HG02973 (cell line): ENCODE data around the gene ASPHD2.
"Not testable (repeated sequence)": the region's sequence is repeated elsewhere in the genome, so short reads cannot be mapped to it uniquely, and the experiment has no call there.

Experiments used
- ATAC-seq: cut with Tn5 transposase; IDR thresholded peaks from one replicate; pipeline ENCODE4 v1.9.1; 2021; ENCODE audit warnings: moderate library complexity; ENCODE audit not compliant: unreplicated experiment

Gene ASPHD2

DNA sequence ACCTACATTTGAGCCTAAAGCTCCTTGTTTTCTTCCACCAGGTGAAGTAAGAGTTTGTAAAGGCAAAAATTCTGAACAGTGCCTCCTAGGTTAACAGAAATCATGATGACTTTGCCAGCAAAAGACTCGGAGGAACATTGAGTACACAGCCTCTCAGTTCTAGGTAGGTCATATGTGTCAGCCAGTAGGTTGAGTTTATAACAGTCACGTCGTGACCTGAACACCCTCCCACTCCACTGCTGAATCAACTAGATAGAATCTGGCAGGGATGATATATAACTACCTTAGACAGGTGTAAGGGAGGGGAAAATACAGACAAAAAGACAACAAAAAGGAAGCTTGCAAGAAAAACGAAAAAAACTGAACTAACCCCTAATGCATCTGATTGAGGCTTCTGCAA lies 12.8 kb upstream of the ASPHD2 start:
- ATAC-seq = no peak

- no peak for ATAC-seq
Observed at GRCh38 chr22:26416670-26417276, 12.3 kb upstream of the ASPHD2 start.

- ATAC-seq = no peak
Observed at GRCh38 chr22:26417406-26417805, 11.7 kb upstream of the ASPHD2 start.

DNA sequence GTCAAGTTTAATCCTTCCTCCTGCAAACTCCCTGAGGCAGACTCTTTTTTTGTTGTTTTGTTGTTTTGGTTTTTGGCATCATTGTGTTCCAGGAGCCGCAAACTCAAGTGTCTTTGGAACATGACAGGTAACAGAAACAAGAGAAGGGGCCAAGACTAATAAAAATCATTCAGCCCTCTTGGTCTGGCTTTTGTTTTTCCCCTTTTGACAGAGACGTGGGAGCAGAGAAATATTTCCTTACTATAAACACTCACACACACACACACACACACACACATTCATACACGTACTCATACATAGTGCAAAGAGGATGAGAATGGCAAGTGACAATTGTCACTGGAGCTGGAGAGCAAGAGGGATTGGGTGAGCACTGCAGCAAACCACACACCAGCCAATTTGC lies 10.4 kb upstream of the ASPHD2 start:
- ATAC-seq = no peak

DNA sequence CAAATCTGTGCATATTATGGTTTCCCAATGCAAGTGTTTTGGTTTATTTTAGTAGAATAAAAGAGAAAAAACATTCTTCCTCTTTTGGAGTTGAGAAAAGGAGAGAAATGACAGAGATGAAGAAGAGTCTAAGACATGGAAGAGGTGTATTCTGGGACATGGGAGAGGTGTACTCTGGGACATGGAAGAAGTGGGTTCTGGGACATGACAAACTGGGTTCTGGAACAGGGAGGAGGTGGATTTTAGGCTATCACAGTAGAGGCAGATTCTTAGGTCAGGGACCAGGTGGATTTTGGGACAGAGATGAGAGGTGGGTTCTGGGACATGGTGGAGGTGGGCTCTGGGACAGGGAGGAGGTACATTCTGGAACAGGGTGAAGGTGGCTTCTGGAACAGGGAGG lies 2.1 kb upstream of the ASPHD2 start:
- ATAC-seq = no peak

GRCh38 chr22:26429458-26430286 lies 612 bp downstream of the ASPHD2 start:
- ATAC-seq = peak; percentile 9

- ATAC-seq = no peak
Observed at GRCh38 chr22:26430600-26430999, 1.5 kb downstream of the ASPHD2 start.

- no peak for ATAC-seq
Observed at GRCh38 chr22:26431261-26431995, 2.4 kb downstream of the ASPHD2 start.

DNA sequence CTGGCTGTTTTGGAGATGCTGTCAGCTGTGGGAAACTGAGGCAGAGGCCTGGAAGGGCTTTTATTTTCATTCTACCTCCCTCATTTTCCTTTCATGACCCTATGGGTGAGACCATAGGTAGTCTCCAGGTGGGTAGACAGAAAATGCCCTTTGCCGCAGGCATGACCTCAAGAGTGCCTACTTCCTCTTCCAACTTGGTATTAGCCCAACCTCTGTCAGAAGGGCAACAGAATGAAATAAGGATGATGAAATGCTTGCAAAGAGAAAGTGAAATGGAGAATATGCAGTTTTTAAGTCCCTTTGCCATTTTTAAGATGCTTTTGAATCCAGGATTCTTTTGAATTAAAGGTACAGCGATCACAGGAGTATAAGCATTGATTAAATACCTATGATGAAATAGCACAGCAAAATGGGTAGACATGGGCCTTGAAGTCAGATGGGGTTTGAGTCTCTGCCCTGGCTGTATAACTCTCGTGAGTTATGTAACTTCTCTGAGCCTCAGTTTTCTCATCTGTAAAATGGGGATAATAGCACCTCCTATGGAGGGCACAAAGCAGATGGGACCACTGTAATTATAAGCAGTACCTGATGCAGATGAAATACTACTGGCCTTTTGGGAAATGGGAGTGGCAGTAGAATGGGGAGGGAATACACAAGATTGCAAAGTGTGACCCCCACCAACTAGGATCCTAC lies 3.7 kb downstream of the ASPHD2 start:
- no peak for ATAC-seq

DNA sequence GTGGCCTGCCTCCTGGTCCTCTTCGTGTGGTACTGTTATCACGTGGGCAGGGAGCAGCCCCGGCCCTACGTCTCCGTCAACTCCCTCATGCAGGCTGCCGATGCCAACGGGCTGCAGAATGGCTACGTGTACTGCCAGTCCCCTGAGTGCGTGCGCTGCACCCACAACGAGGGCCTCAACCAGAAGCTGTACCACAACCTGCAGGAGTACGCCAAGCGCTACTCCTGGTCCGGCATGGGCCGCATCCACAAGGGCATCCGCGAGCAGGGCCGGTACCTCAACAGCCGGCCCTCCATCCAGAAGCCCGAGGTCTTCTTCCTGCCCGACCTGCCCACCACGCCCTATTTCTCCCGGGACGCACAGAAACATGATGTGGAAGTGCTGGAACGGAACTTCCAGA lies 4.7 kb downstream of the ASPHD2 start:
- no peak for ATAC-seq

DNA sequence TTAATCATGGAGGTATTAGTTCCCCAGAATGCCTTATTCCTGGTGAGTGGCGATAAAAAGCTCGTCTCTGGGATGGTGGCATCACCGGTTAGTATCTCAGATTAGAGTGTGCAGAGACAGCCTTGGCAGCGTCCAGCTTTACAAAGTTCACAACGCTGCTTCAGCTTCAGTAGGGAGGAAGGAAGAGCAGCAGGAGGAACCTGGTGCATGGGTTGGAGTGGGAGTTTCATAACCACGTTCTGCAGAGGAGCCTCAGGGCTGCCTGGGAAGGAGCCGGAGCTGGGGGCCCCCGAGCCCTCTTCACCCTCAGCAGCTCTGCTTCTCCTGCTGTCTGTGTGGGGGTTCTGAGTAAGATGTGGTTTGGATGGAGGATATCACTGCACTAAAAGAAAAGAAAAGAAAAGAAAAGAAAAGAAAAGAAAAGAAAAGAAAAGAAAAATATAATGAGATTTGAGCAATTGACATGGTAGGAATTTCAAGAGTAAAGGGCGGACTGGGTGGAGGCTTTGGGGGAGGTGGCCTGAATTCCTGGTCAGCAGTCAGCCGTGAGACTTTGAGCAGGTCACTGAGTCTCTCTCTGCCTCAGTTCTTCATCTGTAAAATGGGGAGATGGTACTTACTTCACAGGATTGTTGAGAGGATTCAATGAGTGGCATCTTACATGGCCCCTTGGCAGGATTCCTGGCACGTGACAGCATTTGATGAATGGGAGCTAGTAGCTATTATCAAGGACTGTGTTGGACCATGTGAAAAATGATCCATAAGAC lies 6.5 kb downstream of the ASPHD2 start:
- no peak for ATAC-seq

GRCh38 chr22:26436903-26437515 lies 7.9 kb downstream of the ASPHD2 start:
- ATAC-seq = no peak

DNA sequence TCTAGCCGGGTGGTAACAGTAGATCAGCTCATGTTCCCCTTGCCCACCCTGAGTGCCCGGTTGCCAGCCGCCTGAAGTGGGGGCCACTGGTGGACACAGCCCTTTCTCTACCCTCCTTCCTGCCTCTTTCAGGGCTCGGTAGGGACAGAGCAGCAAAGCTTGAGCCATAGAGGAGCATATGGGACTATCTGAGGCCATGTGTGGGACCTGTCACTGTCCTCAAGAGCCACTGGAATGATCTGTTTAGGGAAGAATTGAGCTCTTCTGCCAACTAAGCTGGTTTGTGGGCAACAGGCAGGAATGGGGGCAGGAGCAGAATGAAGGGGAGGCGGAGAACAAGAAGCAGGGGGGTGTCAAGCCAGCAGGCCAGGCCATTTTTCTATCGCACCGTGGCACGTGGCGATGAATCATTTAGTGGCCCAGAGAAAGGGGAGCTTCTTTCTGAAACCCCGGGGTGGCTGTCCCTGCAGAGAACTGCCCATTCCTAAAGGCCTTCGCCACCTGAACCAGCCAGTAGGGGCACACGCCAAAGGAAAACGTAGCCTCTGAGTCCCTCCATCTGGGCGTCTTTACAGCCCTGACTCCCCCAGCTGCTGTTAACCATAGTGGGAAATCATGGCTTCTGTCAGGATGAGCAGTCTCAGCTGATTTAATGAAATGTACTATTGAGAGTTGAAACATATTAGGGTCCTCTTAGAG lies 8.8 kb downstream of the ASPHD2 start:
- ATAC-seq = no peak

- ATAC-seq = not testable (repeated sequence)
Observed at GRCh38 chr22:26438776-26439175, 9.7 kb downstream of the ASPHD2 start.

- no peak for ATAC-seq
Observed at GRCh38 chr22:26439559-26439958, 10.5 kb downstream of the ASPHD2 start.

GRCh38 chr22:26442086-26442756 lies 13.2 kb downstream of the ASPHD2 start:
- no peak for ATAC-seq

GRCh38 chr22:26443901-26444690 lies 15.0 kb downstream of the ASPHD2 start:
- ATAC-seq = no peak

- ATAC-seq = no peak
Observed at GRCh38 chr22:26444777-26445176, 15.7 kb downstream of the ASPHD2 start.
